Measurements from ENCODE around the gene DSCAM. TPM values are rescaled to one million over a fixed set of nuclear protein-coding genes. Genes with fewer than 3 reads are reported as not detected.

The DSCAM gene

GRCh38 chr21:39966786-39967185 lies 880.2 kb downstream of the DSCAM start:
- Histone ChIP-seq H3K9ac (ENCODE audit: low read length) (no peak overlapping the region), H3K36me3 (ENCODE audit: control insufficient read depth, insufficient read depth, low read length) (no peaks in the 10 kb centered on the region), H3K4me3 (ENCODE audit: low read length) (no peak overlapping the region), H3K79me2 (ENCODE audit: control insufficient read depth, insufficient read depth, low read length) (no peaks in the 10 kb centered on the region), H3K4ac (ENCODE audit: low read depth, low read length) (no peak overlapping the region), H3K27me3 (ENCODE audit: insufficient read depth, low read length, poor library complexity) (no peaks in the 10 kb centered on the region), H3K23ac (ENCODE audit: low read length) (no peak overlapping the region), H4K5ac (ENCODE audit: low read length) (no peak overlapping the region), H4K8ac (ENCODE audit: low read depth, low read length) (no peak overlapping the region), H3K18ac (ENCODE audit: low read length) (no peak overlapping the region), H3K56ac (ENCODE audit: low read length) (no peak overlapping the region), H2AK5ac (ENCODE audit: low read length) (no peak overlapping the region), H3K27ac (ENCODE audit: low read depth, low read length) (no peak overlapping the region), H2BK15ac (replicated peaks; ENCODE audit: low read depth) (no peak overlapping the region), H3K4me1 (ENCODE audit: control insufficient read depth, low read depth, low read length) (no peaks in the 10 kb centered on the region), H3K4me2 (ENCODE audit: low read length) (no peak overlapping the region), H3K79me1 (ENCODE audit: low read length) (no peaks in the 10 kb centered on the region), H2BK5ac (ENCODE audit: low read length) (no peak overlapping the region), H2BK120ac (ENCODE audit: low read depth, low read length) (no peak overlapping the region)
- DNase-seq, result no peak
- WGBS (ENCODE audit: extremely low coverage, insufficient coverage, low lambda C conversion rate), result no CpG with 5 or more reads among the region's 3 CpGs

- no peak overlapping the region for H3K4me3 ChIP-seq (ENCODE audit: low read length)
- no peak overlapping the region for H3K18ac ChIP-seq (ENCODE audit: low read length)
- no peaks in the 10 kb centered on the region for H3K36me3 ChIP-seq (ENCODE audit: control insufficient read depth, insufficient read depth, low read length)
- no CpG with 5 or more reads among the region's 1 CpG for WGBS (ENCODE audit: extremely low coverage, insufficient coverage, low lambda C conversion rate)
- H4K5ac ChIP-seq (ENCODE audit: low read length), result no peak overlapping the region
- H3K79me1 ChIP-seq (ENCODE audit: low read length), result no peaks in the 10 kb centered on the region
- no peak overlapping the region for H3K27ac ChIP-seq (ENCODE audit: low read depth, low read length)
- H2BK5ac ChIP-seq (ENCODE audit: low read length), result no peak overlapping the region
- no peak overlapping the region for H3K4ac ChIP-seq (ENCODE audit: low read depth, low read length)
- no peak for DNase-seq
- no peak overlapping the region for H3K23ac ChIP-seq (ENCODE audit: low read length)
- no peak overlapping the region for H3K9ac ChIP-seq (ENCODE audit: low read length)
- H3K79me2 ChIP-seq (ENCODE audit: control insufficient read depth, insufficient read depth, low read length), result no peaks in the 10 kb centered on the region
- H2BK120ac ChIP-seq (ENCODE audit: low read depth, low read length), result no peak overlapping the region
- no peak overlapping the region for H2AK5ac ChIP-seq (ENCODE audit: low read length)
- H3K27me3 ChIP-seq (ENCODE audit: insufficient read depth, low read length, poor library complexity), result no peaks in the 10 kb centered on the region
- no peak overlapping the region for H3K56ac ChIP-seq (ENCODE audit: low read length)
- H3K4me1 ChIP-seq (ENCODE audit: control insufficient read depth, low read depth, low read length), result no peaks in the 10 kb centered on the region
- H3K4me2 ChIP-seq (ENCODE audit: low read length), result no peak overlapping the region
- no peak overlapping the region for H4K8ac ChIP-seq (ENCODE audit: low read depth, low read length)
- no peak overlapping the region for H2BK15ac ChIP-seq (replicated peaks; ENCODE audit: low read depth)
These were observed 881.9 kb downstream of the DSCAM start for GRCh38 chr21:39965026-39965425.

GRCh38 chr21:39961251-39961650 lies 885.7 kb downstream of the DSCAM start:
- H3K9ac ChIP-seq (ENCODE audit: low read length), result no peak overlapping the region
- DNase-seq, result no peak

More at GRCh38 chr21:39961251-39961650, 885.7 kb downstream of the DSCAM start:
- Histone ChIP-seq H3K4me3 (ENCODE audit: low read length) (no peak overlapping the region), H3K4ac (ENCODE audit: low read depth, low read length) (no peak overlapping the region), H4K8ac (ENCODE audit: low read depth, low read length) (no peak overlapping the region), H2BK15ac (replicated peaks; ENCODE audit: low read depth) (no peak overlapping the region), H3K4me1 (ENCODE audit: control insufficient read depth, low read depth, low read length) (no peaks in the 10 kb centered on the region), H3K18ac (ENCODE audit: low read length) (no peak overlapping the region), H3K56ac (ENCODE audit: low read length) (no peak overlapping the region), H2BK120ac (ENCODE audit: low read depth, low read length) (no peak overlapping the region), H3K4me2 (ENCODE audit: low read length) (no peak overlapping the region), H3K23ac (ENCODE audit: low read length) (no peak overlapping the region), H2BK5ac (ENCODE audit: low read length) (no peak overlapping the region), H3K79me2 (ENCODE audit: control insufficient read depth, insufficient read depth, low read length) (no peaks in the 10 kb centered on the region), H3K36me3 (ENCODE audit: control insufficient read depth, insufficient read depth, low read length) (no peaks in the 10 kb centered on the region), H2AK5ac (ENCODE audit: low read length) (no peak overlapping the region), H3K27me3 (ENCODE audit: insufficient read depth, low read length, poor library complexity) (no peaks in the 10 kb centered on the region), H3K79me1 (ENCODE audit: low read length) (no peaks in the 10 kb centered on the region), H4K5ac (ENCODE audit: low read length) (no peak overlapping the region), H3K27ac (ENCODE audit: low read depth, low read length) (no peak overlapping the region)
- WGBS (ENCODE audit: extremely low coverage, insufficient coverage, low lambda C conversion rate), result no CpG with 5 or more reads among the region's 1 CpG

Small RNA genes lying within 50 kb of the gene (small RNA-seq; reads per million reads assigned to genes)
- not detected for gene MIR4760 (ENCODE audit: insufficient read depth)
- not detected for gene RF00432 (ENCODE audit: insufficient read depth)
